Endodermal cell (in vitro differentiated cells): ENCODE results near the gene ANXA4. TPM values are rescaled to one million over a fixed set of nuclear protein-coding genes. Genes with fewer than 3 reads are reported as not detected.
"Not testable (repeated sequence)": the region's sequence is repeated elsewhere in the genome, so short reads cannot be mapped to it uniquely, and the experiment has no call there.

Experiments
- DNase-seq: peaks from one replicate; pipeline ENCODE4 v3.0.0-alpha.2; 2017
- H3K27ac ChIP-seq: 2 replicates; pipeline ENCODE4 v1.5.1; 2013; ENCODE audit warnings: mild to moderate bottlenecking, low read depth, low read length, moderate library complexity
- H3K27me3 ChIP-seq: 2 replicates; pipeline ENCODE4 v1.6.1; 2013; ENCODE audit warnings: mild to moderate bottlenecking, low read length, moderate library complexity; ENCODE audit not compliant: insufficient read depth, control insufficient read depth, poor library complexity, severe bottlenecking
- H3K36me3 ChIP-seq: 2 replicates; pipeline ENCODE4 v1.7.0; 2013; ENCODE audit warnings: mild to moderate bottlenecking, low read length, moderate library complexity; ENCODE audit not compliant: control insufficient read depth, insufficient read depth
- H3K4me1 ChIP-seq: one replicate; pipeline ENCODE4 v1.7.0; 2013; ENCODE audit warnings: low read length; ENCODE audit not compliant: control insufficient read depth, insufficient read depth
- H3K4me3 ChIP-seq: 2 replicates; pipeline ENCODE4 v1.5.1; 2013; ENCODE audit warnings: mild to moderate bottlenecking, low read length, moderate library complexity
- H3K9ac ChIP-seq: 2 replicates; pipeline ENCODE4 v1.6.1; 2013; ENCODE audit warnings: mild to moderate bottlenecking, low read length, moderate library complexity; ENCODE audit not compliant: poor library complexity, severe bottlenecking; ENCODE audit errors: extremely low read depth
- H3K9me3 ChIP-seq: 2 replicates; pipeline ENCODE4 v1.6.1; 2013; ENCODE audit warnings: mild to moderate bottlenecking, low read length, moderate library complexity; ENCODE audit not compliant: control insufficient read depth
- H3K27ac Mint-ChIP-seq: 2 replicates; pipeline ENCODE4 v1.8.0; 2020; ENCODE audit warnings: mixed read lengths
- H3K27me3 Mint-ChIP-seq: 2 replicates; pipeline ENCODE4 v1.8.0; 2021; ENCODE audit warnings: mild to moderate bottlenecking, mixed read lengths; ENCODE audit not compliant: insufficient read depth
- H3K36me3 Mint-ChIP-seq: 2 replicates; pipeline ENCODE4 v1.8.0; 2020; ENCODE audit warnings: low read depth, mixed read lengths
- H3K4me1 Mint-ChIP-seq: 2 replicates; pipeline ENCODE4 v1.8.0; 2020; ENCODE audit warnings: mixed read lengths
- H3K4me3 Mint-ChIP-seq: 2 replicates; pipeline ENCODE4 v1.8.0; 2020; ENCODE audit warnings: mild to moderate bottlenecking, moderate library complexity, mixed read lengths
- H3K9me3 Mint-ChIP-seq: 2 replicates; pipeline ENCODE4 v1.8.0; 2020; ENCODE audit warnings: mild to moderate bottlenecking, mixed read lengths
- WGBS, 2 experiments: methylation state at CpG; one replicate each; pipeline versions ENCODE4 v1.1.5 to v1.1.7; 2013; ENCODE audit warnings: missing lambda C conversion rate in 2 of 2, mixed read lengths in 1 of 2; ENCODE audit not compliant: insufficient coverage in 1 of 2, insufficient read length in 1 of 2; 5-methylcytosine and 5-hydroxymethylcytosine counted together
- total RNA-seq, 2 donors: library from RNA; stranded (reverse); fragmentation: NEBNext Ultra II Directional in 1 of 2; extraction: Animal tissue kit (Norgen Biotek cat#: 25700) in 1 of 2; gene quantifications; 2 replicates in 1 of 2; 3 replicates in 1 of 2; pipeline ENCODE4 v1.2.1, GENCODE V29; 2021
- TF ChIP-seq, protein P1 (sequence below): fragments of 200-600 bp; sonication (generic); conservative IDR thresholded peaks from 2 replicates; pipeline ENCODE4 v1.5.0; 2021; ENCODE audit warnings: antibody characterized with exemption, mild to moderate bottlenecking

ANXA4 gene
- total RNA-seq, 2 donors from 2014 or later, result 18.0 to 21.4 TPM

DNA sequence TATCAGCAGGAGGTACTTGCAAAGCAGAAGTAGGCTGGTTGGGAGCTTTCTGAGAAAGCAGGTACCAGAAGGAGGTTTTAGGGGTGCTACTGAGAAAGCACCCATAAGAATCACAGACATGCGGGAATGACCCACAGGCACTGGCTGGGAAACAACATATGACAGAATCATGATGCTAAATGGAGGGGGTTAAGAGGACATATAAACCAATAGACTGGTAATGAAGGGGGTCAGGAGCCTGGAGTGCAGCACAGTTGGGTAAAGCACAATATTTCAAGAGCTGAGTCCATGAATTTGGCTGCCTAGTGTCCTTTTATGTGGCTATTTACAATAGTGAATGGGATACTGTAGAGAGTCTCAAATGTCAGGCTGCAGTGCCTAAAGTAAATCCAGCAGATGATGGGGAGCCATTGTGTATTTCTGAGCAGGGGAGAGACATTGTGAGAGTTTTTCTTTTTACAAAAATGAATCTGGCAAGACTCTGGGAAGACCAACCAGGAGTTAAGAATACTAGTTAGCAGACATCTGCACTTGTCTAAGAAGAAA, 59.9 kb downstream of the ANXA4 start:
- Histone ChIP-seq H3K36me3 (peaks cover under 1% of the 10 kb centered on the region), H3K9me3 (no peaks in the 10 kb centered on the region), H3K4me3 (no peak overlapping the region), H3K4me1 (peaks cover 22% of the 10 kb centered on the region), H3K27me3 (no peaks in the 10 kb centered on the region), H3K9ac (no peak overlapping the region), H3K27ac (peak overlapping the region; percentile 66)
- Mint-ChIP-seq H3K36me3 (peaks cover 6% of the 10 kb centered on the region), H3K4me3 (no peak overlapping the region), H3K9me3 (no peaks in the 10 kb centered on the region), H3K4me1 (peaks cover 39% of the 10 kb centered on the region), H3K27ac (no peak overlapping the region), H3K27me3 (no peaks in the 10 kb centered on the region)
- no peak for DNase-seq
- 60 to 97% methylated on average over 1 of the region's 1 CpG for WGBS, 2 experiments
- TF ChIP-seq, protein P1, sequence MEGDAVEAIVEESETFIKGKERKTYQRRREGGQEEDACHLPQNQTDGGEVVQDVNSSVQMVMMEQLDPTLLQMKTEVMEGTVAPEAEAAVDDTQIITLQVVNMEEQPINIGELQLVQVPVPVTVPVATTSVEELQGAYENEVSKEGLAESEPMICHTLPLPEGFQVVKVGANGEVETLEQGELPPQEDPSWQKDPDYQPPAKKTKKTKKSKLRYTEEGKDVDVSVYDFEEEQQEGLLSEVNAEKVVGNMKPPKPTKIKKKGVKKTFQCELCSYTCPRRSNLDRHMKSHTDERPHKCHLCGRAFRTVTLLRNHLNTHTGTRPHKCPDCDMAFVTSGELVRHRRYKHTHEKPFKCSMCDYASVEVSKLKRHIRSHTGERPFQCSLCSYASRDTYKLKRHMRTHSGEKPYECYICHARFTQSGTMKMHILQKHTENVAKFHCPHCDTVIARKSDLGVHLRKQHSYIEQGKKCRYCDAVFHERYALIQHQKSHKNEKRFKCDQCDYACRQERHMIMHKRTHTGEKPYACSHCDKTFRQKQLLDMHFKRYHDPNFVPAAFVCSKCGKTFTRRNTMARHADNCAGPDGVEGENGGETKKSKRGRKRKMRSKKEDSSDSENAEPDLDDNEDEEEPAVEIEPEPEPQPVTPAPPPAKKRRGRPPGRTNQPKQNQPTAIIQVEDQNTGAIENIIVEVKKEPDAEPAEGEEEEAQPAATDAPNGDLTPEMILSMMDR, result no peak

DNA sequence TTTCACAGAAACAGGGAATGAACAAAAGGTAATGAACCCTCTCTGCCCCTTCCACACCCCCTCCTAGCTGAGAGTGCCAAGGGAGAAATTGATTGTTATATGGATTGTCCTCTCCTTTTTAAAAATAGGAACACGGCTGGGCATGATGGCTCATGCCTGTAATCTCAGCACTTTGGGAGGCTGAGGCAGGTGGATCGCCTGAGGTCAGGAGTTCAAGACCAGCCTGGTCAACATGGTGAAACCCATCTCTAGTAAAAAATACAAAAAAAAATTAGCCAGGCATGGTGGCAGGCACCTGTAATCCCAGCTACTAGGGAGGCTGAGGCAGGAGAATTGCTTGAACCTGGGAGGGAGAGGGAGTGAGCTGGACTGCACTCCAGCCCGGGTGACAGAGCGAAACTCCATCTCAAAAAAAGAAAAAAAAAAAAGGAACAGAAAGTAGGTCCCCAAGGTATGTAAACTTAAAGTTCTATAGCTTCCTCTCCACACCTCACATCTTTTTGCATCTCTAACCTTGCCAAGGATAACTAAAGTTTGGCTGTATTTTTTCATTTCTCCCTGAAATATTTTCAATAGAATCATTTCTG, 60.9 kb downstream of the ANXA4 start:
- not testable (repeated sequence) for H3K9ac ChIP-seq, H3K36me3 ChIP-seq, H3K4me3 ChIP-seq, H3K27me3 Mint-ChIP-seq, H3K9me3 Mint-ChIP-seq, H3K9me3 ChIP-seq, H3K27ac Mint-ChIP-seq, H3K36me3 Mint-ChIP-seq, H3K27ac ChIP-seq, DNase-seq, H3K4me3 Mint-ChIP-seq, H3K27me3 ChIP-seq
- WGBS, 2 experiments, result 91% methylated on average over 2 to 4 of the region's 4 CpGs
- H3K4me1 ChIP-seq, result peaks cover 13% of the 10 kb centered on the region
- H3K4me1 Mint-ChIP-seq, result peaks cover 31% of the 10 kb centered on the region

DNA sequence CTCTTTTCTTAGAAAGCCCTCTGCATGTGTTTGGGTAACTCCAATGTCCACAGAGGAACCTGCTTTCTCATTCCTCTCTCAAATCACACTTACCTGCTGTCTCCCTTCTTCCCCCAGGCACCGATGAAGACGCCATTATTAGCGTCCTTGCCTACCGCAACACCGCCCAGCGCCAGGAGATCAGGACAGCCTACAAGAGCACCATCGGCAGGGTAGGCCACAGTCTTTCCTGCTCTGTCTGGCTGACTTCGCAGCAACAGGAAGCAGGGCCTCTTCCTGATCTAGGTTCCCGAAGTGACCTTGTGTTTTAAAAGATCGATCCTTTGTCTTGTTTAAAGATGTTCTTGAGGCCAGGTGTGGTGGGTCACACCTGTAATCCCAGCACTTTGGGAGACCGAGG, 62.5 kb downstream of the ANXA4 start:
- DNase-seq, result no peak
- Histone ChIP-seq H3K36me3 (no peaks in the 10 kb centered on the region), H3K9me3 (no peaks in the 10 kb centered on the region), H3K9ac (no peak overlapping the region), H3K4me1 (peaks cover 13% of the 10 kb centered on the region), H3K4me3 (no peak overlapping the region), H3K27ac (no peak overlapping the region), H3K27me3 (no peaks in the 10 kb centered on the region)
- no peak overlapping the region for H3K27ac Mint-ChIP-seq
- H3K4me3 Mint-ChIP-seq, result no peak overlapping the region
- H3K36me3 Mint-ChIP-seq, result peaks cover 14% of the 10 kb centered on the region
- WGBS, 2 experiments, result 82 to 87% methylated on average over 2 to 11 of the region's 11 CpGs
- no peaks in the 10 kb centered on the region for H3K27me3 Mint-ChIP-seq
- H3K4me1 Mint-ChIP-seq, result peaks cover 17% of the 10 kb centered on the region
- TF ChIP-seq, protein P1, result no peak
- no peaks in the 10 kb centered on the region for H3K9me3 Mint-ChIP-seq
